Stomach (tissue), 9 donors: ENCODE measurements around the gene KIAA0930. TPM values are rescaled to one million over a fixed set of nuclear protein-coding genes. Genes with fewer than 3 reads are reported as not detected.

Experiments used
- DNase-seq, 2 donors: peaks; one replicate each; pipeline versions ENCODE4 v3.0.0 to v3.0.0-alpha.2; 2013 to 2019
- H3K27ac ChIP-seq, 5 donors: fragments of 200-600 bp in 4 of 5; sonication (generic) in 4 of 5; one replicate each; pipeline ENCODE4 v1.5.1; 2013 to 2019; ENCODE audit warnings: mild to moderate bottlenecking in 1 of 5, moderate library complexity in 1 of 5
- H3K27me3 ChIP-seq, 3 donors: fragments of 200-600 bp; sonication (generic); one replicate each; pipeline ENCODE4 v1.5.1; 2017 to 2019; ENCODE audit warnings: mixed run types in 1 of 3
- H3K36me3 ChIP-seq, 4 donors: fragments of 200-600 bp; sonication (generic); 1 replicate in 3 of 4; 2 replicates in 1 of 4; pipeline ENCODE4 v1.5.1; 2016 to 2019
- H3K4me1 ChIP-seq, 4 donors: fragments of 200-600 bp; sonication (generic); one replicate each; pipeline ENCODE4 v1.5.1; 2016 to 2019
- H3K4me3 ChIP-seq, 4 donors: fragments of 200-600 bp; sonication (generic) in 3 of 4; one replicate each; pipeline ENCODE4 v1.5.1; 2016 to 2019; ENCODE audit warnings: mild to moderate bottlenecking in 1 of 4
- H3K9me3 ChIP-seq, 4 donors: fragments of 200-600 bp; sonication (generic); one replicate each; pipeline ENCODE4 v1.5.1; 2016 to 2019
- CTCF ChIP-seq, 7 experiments: fragments of 450-650 bp in 4 of 7; fragments of 200-600 bp in 3 of 7; sonication (generic) in 3 of 7; IDR thresholded peaks; one replicate each; pipeline ENCODE4 v1.5.1; 2016 to 2019; ENCODE audit warnings: antibody characterized with exemption in 7 of 7, control low read depth in 2 of 7, mild to moderate bottlenecking in 1 of 7
- EP300 ChIP-seq: sonication (generic); formaldehyde crosslinking; IDR thresholded peaks from one replicate; pipeline ENCODE4 v1.6.1; 2017; ENCODE audit warnings: antibody characterized with exemption
- POLR2A ChIP-seq, 4 donors: fragments of 450-650 bp; IDR thresholded peaks; one replicate each; pipeline ENCODE4 v1.6.1; 2016; ENCODE audit warnings: antibody characterized with exemption in 4 of 4, control low read depth in 2 of 4, mild to moderate bottlenecking in 1 of 4, moderate library complexity in 1 of 4
- POLR2AphosphoS5 ChIP-seq, 3 donors: sonication (generic); formaldehyde crosslinking; IDR thresholded peaks; one replicate each; pipeline ENCODE4 v1.6.1; 2016; ENCODE audit warnings: antibody characterized with exemption in 3 of 3
- WGBS, 5 donors: extraction: QIAGEN DNeasy Blood & Tissue Kit in 3 of 5; methylation state at CpG; one replicate each; pipeline versions ENCODE4 v1.1.5 to v1.1.7; 2013 to 2018; 5-methylcytosine and 5-hydroxymethylcytosine counted together
- intact Hi-C: fragments of 100-400 bp; cut with DNase I; formaldehyde crosslinking; loops from one replicate; pipeline ENCODE4 v1.15.1; 2023; ENCODE audit warnings: low total_unique reads
- polyA plus RNA-seq, 3 donors: library from polyadenylated mRNA; stranded (reverse); fragments of 200-250 nt; gene quantifications; one replicate each; pipeline ENCODE4 v1.2.3, GENCODE V29; 2013
- total RNA-seq, 5 donors: library from RNA; depleted of rRNA; stranded (reverse); fragments of >200 nt; gene quantifications; one replicate each; pipeline versions ENCODE4 v1.1.0 to v1.2.3, GENCODE V29; 2014 to 2016
- donor health status: healthy with polysubstance abuse.
- donor health status: Bipolar disorder and iron deficiency.
- donor health status: healthy.

Gene KIAA0930
- total and polyA plus RNA-seq, 8 donors, result 7.1 to 42.3 (median 18.4) TPM

GRCh38 chr22:45190202-45190872, 50.4 kb downstream of the KIAA0930 start:
- TF ChIP-seq POLR2A (IDR thresholded peaks at IDR 0.05) (no peak), EP300 (no peak), CTCF (IDR thresholded peaks at IDR 0.05) (no peak), POLR2AphosphoS5 (IDR thresholded peaks at IDR 0.05) (no peak)
- 67 to 84% (median 74%) methylated on average over 4 of the region's 4 CpGs for WGBS, 5 donors
- intact Hi-C loops, result no loop called here

GRCh38 chr22:45188779-45189178, 51.9 kb downstream of the KIAA0930 start:
- intact Hi-C loops, result no loop called here
- Histone ChIP-seq H3K36me3 (peaks cover 22 to 59% (median 33%) of the 10 kb centered on the region in 4 donors), H3K27me3 (no peaks in the 10 kb centered on the region), H3K27ac (no peak overlapping the region), H3K9me3 (no peaks in the 10 kb centered on the region), H3K4me1 (peaks cover 0 to 7% (median 3%) of the 10 kb centered on the region in 4 donors), H3K4me3 (no peak overlapping the region)
- TF ChIP-seq EP300 (no peak), POLR2A (IDR thresholded peaks at IDR 0.05) (no peak), POLR2AphosphoS5 (IDR thresholded peaks at IDR 0.05) (no peak), CTCF (IDR thresholded peaks at IDR 0.05) (no peak)
- 58 to 82% (median 72%) methylated on average over 14 to 16 of the region's 16 CpGs for WGBS, 5 donors
- no peak for DNase-seq

More at GRCh38 chr22:45190202-45190872, 50.4 kb downstream of the KIAA0930 start:
- no peak for DNase-seq
- Histone ChIP-seq H3K27me3 (no peaks in the 10 kb centered on the region), H3K4me1 (peaks cover 0 to 7% (median 3%) of the 10 kb centered on the region in 4 donors), H3K36me3 (peaks cover 6 to 52% (median 26%) of the 10 kb centered on the region in 4 donors), H3K9me3 (no peaks in the 10 kb centered on the region), H3K27ac (no peak overlapping the region), H3K4me3 (no peak overlapping the region)

- no peaks in the 10 kb centered on the region for H3K9me3 ChIP-seq
- 34 to 53% (median 46%) methylated on average over 4 of the region's 4 CpGs for WGBS, 5 donors
- H3K27me3 ChIP-seq, result no peaks in the 10 kb centered on the region
- peaks cover 0 to 7% (median 2%) of the 10 kb centered on the region in 4 donors for H3K4me1 ChIP-seq
- no peak overlapping the region for H3K27ac ChIP-seq
- H3K4me3 ChIP-seq, result no peak overlapping the region
- DNase-seq, result no peak
- intact Hi-C loops, result no loop called here
- TF ChIP-seq EP300 (no peak), POLR2AphosphoS5 (IDR thresholded peaks at IDR 0.05) (no peak), CTCF (IDR thresholded peaks at IDR 0.05) (no peak), POLR2A (IDR thresholded peaks at IDR 0.05) (no peak)
- peaks cover 30 to 68% (median 42%) of the 10 kb centered on the region in 4 donors for H3K36me3 ChIP-seq
Observed at GRCh38 chr22:45187891-45188290, 52.8 kb downstream of the KIAA0930 start.

- Histone ChIP-seq H3K4me3 (no peak overlapping the region), H3K4me1 (peaks cover 0 to 7% (median 2%) of the 10 kb centered on the region in 4 donors), H3K9me3 (no peaks in the 10 kb centered on the region), H3K27me3 (no peaks in the 10 kb centered on the region), H3K36me3 (peaks cover 37 to 84% (median 61%) of the 10 kb centered on the region in 4 donors), H3K27ac (no peak overlapping the region)
- WGBS, 5 donors, result 75 to 83% (median 78%) methylated on average over 16 of the region's 16 CpGs
- no peak for DNase-seq
- intact Hi-C loops, result no loop called here
- TF ChIP-seq EP300, result no peak
- no peak for TF ChIP-seq POLR2A (IDR thresholded peaks at IDR 0.05)
- no peak for TF ChIP-seq POLR2AphosphoS5 (IDR thresholded peaks at IDR 0.05)
- TF ChIP-seq CTCF (IDR thresholded peaks at IDR 0.05), result no peak
Observed at GRCh38 chr22:45185718-45186514, 54.8 kb downstream of the KIAA0930 start.
